ENCODE results near the gene RHBDD3.

RHBDD3 gene

GRCh38 chr22:29218758-29219408, 48.9 kb downstream of the RHBDD3 start:
- no peak for DNase-seq (ENCODE audit: low read depth in 2 of 2)

GRCh38 chr22:29217827-29218757, 49.7 kb downstream of the RHBDD3 start:
- DNase-seq (ENCODE audit: low read depth in 2 of 2) = no peak

GRCh38 chr22:29216873-29217666, 50.7 kb downstream of the RHBDD3 start:
- no peak for DNase-seq (ENCODE audit: low read depth in 2 of 2)

GRCh38 chr22:29216011-29216872, 51.5 kb downstream of the RHBDD3 start:
- no peak for DNase-seq (ENCODE audit: low read depth in 2 of 2)

GRCh38 chr22:29215012-29215860, 52.5 kb downstream of the RHBDD3 start:
- no peak for DNase-seq (ENCODE audit: low read depth in 2 of 2)

- DNase-seq (ENCODE audit: low read depth in 2 of 2) = no peak
Observed at GRCh38 chr22:29214232-29214631, 53.5 kb downstream of the RHBDD3 start.

- no peak for DNase-seq (ENCODE audit: low read depth in 2 of 2)
Observed at GRCh38 chr22:29213493-29213892, 54.3 kb downstream of the RHBDD3 start.

GRCh38 chr22:29212743-29213142, 55.0 kb downstream of the RHBDD3 start:
- DNase-seq (ENCODE audit: low read depth in 2 of 2) = no peak

- DNase-seq (ENCODE audit: low read depth in 2 of 2) = no peak
Observed at GRCh38 chr22:29211466-29211865, 56.3 kb downstream of the RHBDD3 start.

- no peak for DNase-seq (ENCODE audit: low read depth in 2 of 2)
Observed at GRCh38 chr22:29211066-29211465, 56.7 kb downstream of the RHBDD3 start.
